ENCODE data around the gene CIZ1.

CIZ1 gene

DNA sequence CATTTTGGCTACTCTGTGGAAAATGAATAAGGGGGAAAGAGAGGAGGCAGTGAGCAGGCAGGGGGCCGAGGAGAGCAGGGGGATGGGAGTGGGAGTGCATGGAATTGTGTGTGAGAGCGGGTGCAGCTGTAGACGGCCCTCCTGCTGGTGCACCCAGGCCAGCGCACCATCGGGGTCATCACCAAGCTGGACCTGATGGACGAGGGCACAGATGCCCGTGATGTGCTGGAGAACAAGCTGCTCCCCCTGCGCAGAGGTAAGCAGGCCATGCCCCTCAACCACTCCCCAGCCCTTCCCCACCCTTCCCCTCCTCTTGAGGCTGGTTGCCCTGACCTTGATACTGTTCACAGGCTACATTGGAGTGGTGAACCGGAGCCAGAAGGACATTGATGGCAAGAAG lies 28.5 kb upstream of the CIZ1 start:
- TF ChIP-seq, protein P1, sequence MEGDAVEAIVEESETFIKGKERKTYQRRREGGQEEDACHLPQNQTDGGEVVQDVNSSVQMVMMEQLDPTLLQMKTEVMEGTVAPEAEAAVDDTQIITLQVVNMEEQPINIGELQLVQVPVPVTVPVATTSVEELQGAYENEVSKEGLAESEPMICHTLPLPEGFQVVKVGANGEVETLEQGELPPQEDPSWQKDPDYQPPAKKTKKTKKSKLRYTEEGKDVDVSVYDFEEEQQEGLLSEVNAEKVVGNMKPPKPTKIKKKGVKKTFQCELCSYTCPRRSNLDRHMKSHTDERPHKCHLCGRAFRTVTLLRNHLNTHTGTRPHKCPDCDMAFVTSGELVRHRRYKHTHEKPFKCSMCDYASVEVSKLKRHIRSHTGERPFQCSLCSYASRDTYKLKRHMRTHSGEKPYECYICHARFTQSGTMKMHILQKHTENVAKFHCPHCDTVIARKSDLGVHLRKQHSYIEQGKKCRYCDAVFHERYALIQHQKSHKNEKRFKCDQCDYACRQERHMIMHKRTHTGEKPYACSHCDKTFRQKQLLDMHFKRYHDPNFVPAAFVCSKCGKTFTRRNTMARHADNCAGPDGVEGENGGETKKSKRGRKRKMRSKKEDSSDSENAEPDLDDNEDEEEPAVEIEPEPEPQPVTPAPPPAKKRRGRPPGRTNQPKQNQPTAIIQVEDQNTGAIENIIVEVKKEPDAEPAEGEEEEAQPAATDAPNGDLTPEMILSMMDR (IDR thresholded peaks at IDR 0.05), result no peak
- H3K27ac ChIP-seq, result no peak overlapping the region
- peaks cover 13 to 18% of the 10 kb centered on the region in 2 experiments for H3K4me1 ChIP-seq (ENCODE audit: control insufficient read depth in 1 of 2, insufficient read depth in 1 of 2, low read depth in 1 of 2, low read length in 1 of 2)
- H3K4me3 ChIP-seq (ENCODE audit: low read depth in 1 of 2, low read length in 1 of 2), result no peak overlapping the region
- H3K27me3 ChIP-seq, result peaks cover 5% of the 10 kb centered on the region
- H3K36me3 ChIP-seq, result no peaks in the 10 kb centered on the region
- no peaks in the 10 kb centered on the region for H3K9me3 ChIP-seq

DNA sequence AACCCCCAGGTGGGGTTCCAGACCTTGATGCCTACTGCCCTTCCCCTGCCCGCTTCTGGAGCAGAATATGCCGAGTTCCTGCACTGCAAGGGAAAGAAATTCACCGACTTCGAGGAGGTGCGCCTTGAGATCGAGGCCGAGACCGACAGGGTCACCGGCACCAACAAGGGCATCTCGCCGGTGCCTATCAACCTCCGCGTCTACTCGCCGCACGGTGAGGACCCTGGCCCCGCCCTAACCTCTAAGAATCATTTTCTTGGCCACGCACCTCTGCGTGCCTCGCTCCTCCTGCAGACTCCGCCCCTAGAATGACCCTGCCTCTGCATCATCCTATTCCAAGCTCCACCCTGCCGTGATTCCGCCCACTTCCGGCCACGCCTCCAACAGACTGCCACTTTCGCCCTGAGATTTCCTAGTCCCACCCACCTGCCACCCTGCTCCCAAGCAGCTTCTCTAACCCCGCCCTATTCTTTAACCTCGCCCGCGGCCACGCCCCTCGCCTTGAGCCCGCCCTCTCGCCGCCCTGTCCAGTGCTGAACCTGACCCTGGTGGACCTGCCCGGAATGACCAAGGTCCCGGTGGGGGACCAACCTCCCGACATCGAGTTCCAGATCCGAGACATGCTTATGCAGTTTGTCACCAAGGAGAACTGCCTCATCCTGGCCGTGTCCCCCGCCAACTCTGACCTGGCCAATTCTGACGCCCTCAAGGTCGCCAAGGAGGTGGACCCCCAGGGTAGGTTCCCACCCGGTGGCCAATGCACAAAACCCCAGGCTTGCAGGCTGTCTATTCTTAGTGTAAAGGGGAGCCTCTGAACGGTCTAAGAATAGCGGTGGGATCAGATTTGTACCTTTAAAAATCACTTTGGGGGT lies 27.4 kb upstream of the CIZ1 start:
- H3K27me3 ChIP-seq, result peaks cover 5% of the 10 kb centered on the region
- no peaks in the 10 kb centered on the region for H3K36me3 ChIP-seq
- H3K4me1 ChIP-seq (ENCODE audit: control insufficient read depth in 1 of 2, insufficient read depth in 1 of 2, low read depth in 1 of 2, low read length in 1 of 2), result peaks cover 13 to 18% of the 10 kb centered on the region in 2 experiments
- H3K4me3 ChIP-seq (ENCODE audit: low read depth in 1 of 2, low read length in 1 of 2), result peak overlapping the region; percentile 48 to 51
- TF ChIP-seq, protein P1 (IDR thresholded peaks at IDR 0.05), result peak; percentile 38
- no peak overlapping the region for H3K27ac ChIP-seq
- H3K9me3 ChIP-seq, result no peaks in the 10 kb centered on the region

DNA sequence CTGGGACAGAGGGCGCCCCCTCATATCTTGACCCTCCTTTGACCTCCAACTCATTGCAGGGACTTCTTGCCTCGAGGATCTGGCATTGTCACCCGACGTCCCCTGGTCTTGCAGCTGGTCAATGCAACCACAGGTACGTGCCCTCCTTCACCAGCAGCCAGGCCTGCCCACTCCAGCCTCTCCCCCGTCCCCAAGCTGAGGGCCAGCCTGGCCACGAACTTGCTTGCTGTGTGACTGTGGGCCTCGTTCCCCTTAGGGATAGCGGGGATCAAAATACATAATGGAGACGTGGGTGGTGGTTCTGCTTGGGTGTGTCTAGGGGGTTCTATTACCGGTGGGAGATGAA lies 26.8 kb upstream of the CIZ1 start:
- TF ChIP-seq, protein P1 (IDR thresholded peaks at IDR 0.05), result no peak
- no peaks in the 10 kb centered on the region for H3K9me3 ChIP-seq
- H3K4me3 ChIP-seq (ENCODE audit: low read depth in 1 of 2, low read length in 1 of 2), result peak overlapping the region; percentile 48 to 51
- peaks cover 13 to 18% of the 10 kb centered on the region in 2 experiments for H3K4me1 ChIP-seq (ENCODE audit: control insufficient read depth in 1 of 2, insufficient read depth in 1 of 2, low read depth in 1 of 2, low read length in 1 of 2)
- H3K27ac ChIP-seq, result no peak overlapping the region
- no peaks in the 10 kb centered on the region for H3K36me3 ChIP-seq
- peaks cover 7% of the 10 kb centered on the region for H3K27me3 ChIP-seq

- TF ChIP-seq, protein P1 (IDR thresholded peaks at IDR 0.05), result no peak
- H3K9me3 ChIP-seq, result no peaks in the 10 kb centered on the region
- H3K27ac ChIP-seq, result no peak overlapping the region
- H3K4me3 ChIP-seq (ENCODE audit: low read depth in 1 of 2, low read length in 1 of 2), result no peak overlapping the region
- peaks cover 9% of the 10 kb centered on the region for H3K27me3 ChIP-seq
- no peaks in the 10 kb centered on the region for H3K36me3 ChIP-seq
- peaks cover 13 to 18% of the 10 kb centered on the region in 2 experiments for H3K4me1 ChIP-seq (ENCODE audit: control insufficient read depth in 1 of 2, insufficient read depth in 1 of 2, low read depth in 1 of 2, low read length in 1 of 2)
These were observed 25.6 kb upstream of the CIZ1 start for GRCh38 chr9:128216781-128217553.

GRCh38 chr9:128215491-128216409 lies 24.4 kb upstream of the CIZ1 start:
- peaks cover 13 to 18% of the 10 kb centered on the region in 2 experiments for H3K4me1 ChIP-seq (ENCODE audit: control insufficient read depth in 1 of 2, insufficient read depth in 1 of 2, low read depth in 1 of 2, low read length in 1 of 2)
- no peak overlapping the region for H3K4me3 ChIP-seq (ENCODE audit: low read depth in 1 of 2, low read length in 1 of 2)
- TF ChIP-seq, protein P1 (IDR thresholded peaks at IDR 0.05), result no peak

More at GRCh38 chr9:128215491-128216409, 24.4 kb upstream of the CIZ1 start:
- H3K9me3 ChIP-seq, result no peaks in the 10 kb centered on the region
- H3K36me3 ChIP-seq, result no peaks in the 10 kb centered on the region
- no peak overlapping the region for H3K27ac ChIP-seq
- H3K27me3 ChIP-seq, result peaks cover 9% of the 10 kb centered on the region

All from neutrophil (primary cell).